Measurements from ENCODE around the gene TTC38.

Gene TTC38

GRCh38 chr22:46319319-46319718, 51.5 kb downstream of the TTC38 start:
- no peak overlapping the region for H3K4me3 ChIP-seq (ENCODE audit: low read depth, low read length)
- no peak for DNase-seq (ENCODE audit: low read depth)
- TF ChIP-seq, protein P1, sequence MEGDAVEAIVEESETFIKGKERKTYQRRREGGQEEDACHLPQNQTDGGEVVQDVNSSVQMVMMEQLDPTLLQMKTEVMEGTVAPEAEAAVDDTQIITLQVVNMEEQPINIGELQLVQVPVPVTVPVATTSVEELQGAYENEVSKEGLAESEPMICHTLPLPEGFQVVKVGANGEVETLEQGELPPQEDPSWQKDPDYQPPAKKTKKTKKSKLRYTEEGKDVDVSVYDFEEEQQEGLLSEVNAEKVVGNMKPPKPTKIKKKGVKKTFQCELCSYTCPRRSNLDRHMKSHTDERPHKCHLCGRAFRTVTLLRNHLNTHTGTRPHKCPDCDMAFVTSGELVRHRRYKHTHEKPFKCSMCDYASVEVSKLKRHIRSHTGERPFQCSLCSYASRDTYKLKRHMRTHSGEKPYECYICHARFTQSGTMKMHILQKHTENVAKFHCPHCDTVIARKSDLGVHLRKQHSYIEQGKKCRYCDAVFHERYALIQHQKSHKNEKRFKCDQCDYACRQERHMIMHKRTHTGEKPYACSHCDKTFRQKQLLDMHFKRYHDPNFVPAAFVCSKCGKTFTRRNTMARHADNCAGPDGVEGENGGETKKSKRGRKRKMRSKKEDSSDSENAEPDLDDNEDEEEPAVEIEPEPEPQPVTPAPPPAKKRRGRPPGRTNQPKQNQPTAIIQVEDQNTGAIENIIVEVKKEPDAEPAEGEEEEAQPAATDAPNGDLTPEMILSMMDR (IDR thresholded peaks at IDR 0.05; ENCODE audit: insufficient read depth, low read depth, low read length, missing control alignments): no peak

- no peak for DNase-seq (ENCODE audit: low read depth)
- TF ChIP-seq, protein P1 (IDR thresholded peaks at IDR 0.05; ENCODE audit: insufficient read depth, low read depth, low read length, missing control alignments): no peak
- H3K4me3 ChIP-seq (ENCODE audit: low read depth, low read length): no peak overlapping the region
These were observed 52.4 kb downstream of the TTC38 start for GRCh38 chr22:46320166-46320710.

GRCh38 chr22:46320716-46321386, 53.0 kb downstream of the TTC38 start:
- TF ChIP-seq, protein P1 (IDR thresholded peaks at IDR 0.05; ENCODE audit: insufficient read depth, low read depth, low read length, missing control alignments): no peak
- no peak overlapping the region for H3K4me3 ChIP-seq (ENCODE audit: low read depth, low read length)
- no peak for DNase-seq (ENCODE audit: low read depth)

- H3K4me3 ChIP-seq (ENCODE audit: low read depth, low read length): no peak overlapping the region
- DNase-seq (ENCODE audit: low read depth): no peak
- TF ChIP-seq, protein P1 (IDR thresholded peaks at IDR 0.05; ENCODE audit: insufficient read depth, low read depth, low read length, missing control alignments): no peak
These were observed 54.9 kb downstream of the TTC38 start for GRCh38 chr22:46322711-46323110.

- DNase-seq (ENCODE audit: low read depth): no peak
- TF ChIP-seq, protein P1 (IDR thresholded peaks at IDR 0.05; ENCODE audit: insufficient read depth, low read depth, low read length, missing control alignments): no peak
- no peak overlapping the region for H3K4me3 ChIP-seq (ENCODE audit: low read depth, low read length)
These were observed 55.4 kb downstream of the TTC38 start for GRCh38 chr22:46323162-46323561.

GRCh38 chr22:46326066-46326680, 58.4 kb downstream of the TTC38 start:
- TF ChIP-seq, protein P1 (IDR thresholded peaks at IDR 0.05; ENCODE audit: insufficient read depth, low read depth, low read length, missing control alignments): no peak
- no peak for DNase-seq (ENCODE audit: low read depth)
- H3K4me3 ChIP-seq (ENCODE audit: low read depth, low read length): no peak overlapping the region
